ENCODE data around the gene BAK1.

Gene BAK1

GRCh38 chr6:33620158-33620855 is 40.2 kb upstream of the BAK1 start:
- peak in 1 of 3 donors; percentile 9 for DNase-seq
- no peaks in the 10 kb centered on the region for H3K36me3 ChIP-seq (ENCODE audit: control insufficient read depth, insufficient read depth, low read length)
- peaks cover 28% of the 10 kb centered on the region for H3K4me1 ChIP-seq (ENCODE audit: control insufficient read depth, insufficient read depth, low read length, poor library complexity, severe bottlenecking)
- H3K9me3 ChIP-seq (ENCODE audit: control insufficient read depth, low read length) = no peaks in the 10 kb centered on the region
- no peaks in the 10 kb centered on the region for H3K27me3 ChIP-seq (replicated peaks; ENCODE audit: control insufficient read depth, insufficient read depth, low read length, poor library complexity, severe bottlenecking)
- peak overlapping the region; percentile 71 for H3K4me3 ChIP-seq (ENCODE audit: insufficient read depth, low read depth, low read length, poor library complexity, severe bottlenecking)
- H3K27ac ChIP-seq (ENCODE audit: insufficient read depth, low read length, poor library complexity, severe bottlenecking) = peak overlapping the region; percentile 90

DNA sequence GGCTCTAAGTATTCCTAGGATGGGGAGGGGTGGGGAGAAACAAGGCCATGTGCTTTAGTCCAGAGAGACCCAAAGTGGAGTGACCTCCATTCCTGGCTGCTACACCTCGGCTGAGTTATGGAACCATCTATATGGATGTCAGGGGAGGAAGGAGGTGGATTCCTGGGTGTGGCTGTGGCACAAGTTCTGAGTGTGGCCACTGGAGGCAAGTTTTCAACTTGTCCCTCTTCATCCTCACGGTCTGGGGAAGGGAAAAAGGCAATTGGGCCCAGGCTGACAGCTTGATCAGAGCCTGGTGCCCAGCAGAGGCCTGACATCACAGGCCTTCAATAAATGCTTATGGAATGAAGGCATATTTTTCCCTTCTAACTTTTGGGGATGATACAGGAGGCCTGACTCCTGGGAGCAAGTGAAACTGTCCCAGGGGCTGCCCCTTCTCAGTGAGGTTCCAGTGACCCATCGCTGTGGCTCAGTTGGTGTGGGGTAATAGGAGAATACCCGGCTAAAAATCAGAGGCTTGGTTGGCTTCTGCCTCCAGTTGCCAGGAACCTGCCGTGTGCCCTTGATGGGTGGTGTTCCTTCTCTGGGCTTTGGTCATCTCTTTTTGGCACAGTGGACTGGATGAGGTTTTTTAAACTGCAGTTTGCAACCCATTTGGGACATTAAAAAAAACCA is 39.2 kb upstream of the BAK1 start:
- Histone ChIP-seq H3K27me3 (replicated peaks; ENCODE audit: control insufficient read depth, insufficient read depth, low read length, poor library complexity, severe bottlenecking) (no peaks in the 10 kb centered on the region), H3K36me3 (ENCODE audit: control insufficient read depth, insufficient read depth, low read length) (no peaks in the 10 kb centered on the region), H3K9me3 (ENCODE audit: control insufficient read depth, low read length) (no peaks in the 10 kb centered on the region), H3K4me3 (ENCODE audit: insufficient read depth, low read depth, low read length, poor library complexity, severe bottlenecking) (no peak overlapping the region), H3K4me1 (ENCODE audit: control insufficient read depth, insufficient read depth, low read length, poor library complexity, severe bottlenecking) (peaks cover 28% of the 10 kb centered on the region), H3K27ac (ENCODE audit: insufficient read depth, low read length, poor library complexity, severe bottlenecking) (no peak overlapping the region)
- DNase-seq = no peak

- DNase-seq = no peak
- Histone ChIP-seq H3K27me3 (replicated peaks; ENCODE audit: control insufficient read depth, insufficient read depth, low read length, poor library complexity, severe bottlenecking) (no peaks in the 10 kb centered on the region), H3K36me3 (ENCODE audit: control insufficient read depth, insufficient read depth, low read length) (no peaks in the 10 kb centered on the region), H3K9me3 (ENCODE audit: control insufficient read depth, low read length) (no peaks in the 10 kb centered on the region), H3K4me1 (ENCODE audit: control insufficient read depth, insufficient read depth, low read length, poor library complexity, severe bottlenecking) (peaks cover 6% of the 10 kb centered on the region), H3K4me3 (ENCODE audit: insufficient read depth, low read depth, low read length, poor library complexity, severe bottlenecking) (no peak overlapping the region), H3K27ac (ENCODE audit: insufficient read depth, low read length, poor library complexity, severe bottlenecking) (no peak overlapping the region)
Measured at GRCh38 chr6:33616913-33617312, 36.8 kb upstream of the BAK1 start.

DNA sequence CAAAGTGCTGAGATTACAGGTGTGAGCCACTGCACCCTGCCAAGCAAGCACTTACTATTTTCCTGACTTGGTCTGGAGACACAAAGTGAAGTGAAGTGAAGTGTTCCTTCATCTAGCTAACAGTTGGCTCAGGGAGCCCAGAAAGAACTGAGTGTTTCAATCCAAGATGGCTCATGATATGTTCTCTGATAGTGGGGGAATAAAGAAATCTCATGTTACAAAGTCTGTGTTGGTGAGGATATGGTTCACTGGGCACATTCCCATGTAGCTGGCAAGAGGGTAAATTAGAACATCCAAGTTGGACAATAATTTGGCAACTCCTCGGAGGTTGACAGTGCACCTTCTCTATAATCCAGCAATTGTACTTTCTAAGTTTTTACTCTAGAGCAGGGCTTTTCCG is 36.0 kb upstream of the BAK1 start:
- Histone ChIP-seq H3K27ac (ENCODE audit: insufficient read depth, low read length, poor library complexity, severe bottlenecking) (no peak overlapping the region), H3K4me3 (ENCODE audit: insufficient read depth, low read depth, low read length, poor library complexity, severe bottlenecking) (no peak overlapping the region), H3K36me3 (ENCODE audit: control insufficient read depth, insufficient read depth, low read length) (no peaks in the 10 kb centered on the region), H3K27me3 (replicated peaks; ENCODE audit: control insufficient read depth, insufficient read depth, low read length, poor library complexity, severe bottlenecking) (no peaks in the 10 kb centered on the region), H3K4me1 (ENCODE audit: control insufficient read depth, insufficient read depth, low read length, poor library complexity, severe bottlenecking) (peaks cover 5% of the 10 kb centered on the region), H3K9me3 (ENCODE audit: control insufficient read depth, low read length) (no peaks in the 10 kb centered on the region)
- no peak for DNase-seq

DNA sequence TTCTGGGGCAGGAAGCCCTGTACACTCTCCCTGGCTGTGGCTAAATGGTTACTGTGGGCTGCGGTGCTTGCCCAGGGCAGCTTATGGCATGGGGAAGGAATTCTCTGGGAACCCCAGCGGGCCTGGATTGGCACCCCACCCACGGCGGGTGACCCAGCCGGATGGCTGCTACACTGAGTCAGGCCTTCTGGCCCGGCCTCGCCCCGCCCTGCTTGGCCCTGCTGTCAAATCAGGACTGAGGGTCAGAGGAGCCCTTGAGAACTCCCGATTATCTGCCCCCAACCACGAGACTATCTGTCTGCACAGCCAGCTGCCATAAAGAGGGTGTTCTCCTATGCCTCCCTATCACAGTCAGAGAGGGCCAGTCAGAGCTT is 33.7 kb upstream of the BAK1 start:
- H3K27me3 ChIP-seq (replicated peaks; ENCODE audit: control insufficient read depth, insufficient read depth, low read length, poor library complexity, severe bottlenecking) = no peaks in the 10 kb centered on the region
- no peaks in the 10 kb centered on the region for H3K4me1 ChIP-seq (ENCODE audit: control insufficient read depth, insufficient read depth, low read length, poor library complexity, severe bottlenecking)
- no peak overlapping the region for H3K27ac ChIP-seq (ENCODE audit: insufficient read depth, low read length, poor library complexity, severe bottlenecking)
- H3K4me3 ChIP-seq (ENCODE audit: insufficient read depth, low read depth, low read length, poor library complexity, severe bottlenecking) = no peak overlapping the region
- H3K36me3 ChIP-seq (ENCODE audit: control insufficient read depth, insufficient read depth, low read length) = no peaks in the 10 kb centered on the region
- no peaks in the 10 kb centered on the region for H3K9me3 ChIP-seq (ENCODE audit: control insufficient read depth, low read length)
- DNase-seq = no peak

DNA sequence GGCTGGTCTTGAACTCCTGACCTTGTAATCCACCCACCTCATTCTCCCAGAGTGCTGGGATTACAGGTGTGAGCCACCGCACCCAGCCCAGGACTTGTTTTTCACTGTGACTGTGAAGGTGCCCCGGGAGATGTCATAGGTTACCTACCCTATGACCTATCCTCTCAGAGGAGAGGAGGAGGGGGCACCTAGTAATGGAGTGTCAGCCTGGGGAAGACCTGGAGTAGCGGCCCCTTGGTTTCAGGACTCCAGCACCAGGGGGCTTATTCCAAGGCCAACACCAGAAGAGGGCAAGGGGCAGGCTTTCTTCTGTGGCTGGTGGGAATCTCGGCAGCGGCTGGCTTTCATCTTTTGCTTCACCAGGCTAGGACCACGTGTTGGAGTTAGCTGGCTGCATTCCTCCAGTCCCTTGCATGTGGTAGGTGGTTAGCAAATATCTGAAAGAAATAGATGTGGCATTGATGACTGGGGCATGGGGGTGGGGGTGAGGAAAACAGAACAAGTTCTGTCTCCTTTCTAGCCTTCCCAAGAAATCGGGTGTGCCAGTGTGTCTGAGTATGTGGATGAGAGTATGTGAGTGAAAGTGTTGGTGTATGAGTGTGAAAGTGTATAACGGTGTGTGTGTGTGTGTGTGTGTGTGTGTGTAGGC is 33.2 kb upstream of the BAK1 start:
- Histone ChIP-seq H3K4me3 (ENCODE audit: insufficient read depth, low read depth, low read length, poor library complexity, severe bottlenecking) (no peak overlapping the region), H3K27me3 (replicated peaks; ENCODE audit: control insufficient read depth, insufficient read depth, low read length, poor library complexity, severe bottlenecking) (no peaks in the 10 kb centered on the region), H3K4me1 (ENCODE audit: control insufficient read depth, insufficient read depth, low read length, poor library complexity, severe bottlenecking) (no peaks in the 10 kb centered on the region), H3K36me3 (ENCODE audit: control insufficient read depth, insufficient read depth, low read length) (no peaks in the 10 kb centered on the region), H3K27ac (ENCODE audit: insufficient read depth, low read length, poor library complexity, severe bottlenecking) (no peak overlapping the region), H3K9me3 (ENCODE audit: control insufficient read depth, low read length) (no peaks in the 10 kb centered on the region)
- DNase-seq = no peak

GRCh38 chr6:33610779-33611732 is 31.0 kb upstream of the BAK1 start:
- H3K27ac ChIP-seq (ENCODE audit: insufficient read depth, low read length, poor library complexity, severe bottlenecking) = no peak overlapping the region

GRCh38 chr6:33610067-33610466 is 30.0 kb upstream of the BAK1 start:
- no peak overlapping the region for H3K27ac ChIP-seq (ENCODE audit: insufficient read depth, low read length, poor library complexity, severe bottlenecking)
- DNase-seq = no peak
- H3K4me1 ChIP-seq (ENCODE audit: control insufficient read depth, insufficient read depth, low read length, poor library complexity, severe bottlenecking) = no peaks in the 10 kb centered on the region

More at GRCh38 chr6:33610779-33611732, 31.0 kb upstream of the BAK1 start:
- Histone ChIP-seq H3K4me3 (ENCODE audit: insufficient read depth, low read depth, low read length, poor library complexity, severe bottlenecking) (no peak overlapping the region), H3K36me3 (ENCODE audit: control insufficient read depth, insufficient read depth, low read length) (no peaks in the 10 kb centered on the region), H3K9me3 (ENCODE audit: control insufficient read depth, low read length) (no peaks in the 10 kb centered on the region), H3K4me1 (ENCODE audit: control insufficient read depth, insufficient read depth, low read length, poor library complexity, severe bottlenecking) (no peaks in the 10 kb centered on the region), H3K27me3 (replicated peaks; ENCODE audit: control insufficient read depth, insufficient read depth, low read length, poor library complexity, severe bottlenecking) (no peaks in the 10 kb centered on the region)
- no peak for DNase-seq

DNA sequence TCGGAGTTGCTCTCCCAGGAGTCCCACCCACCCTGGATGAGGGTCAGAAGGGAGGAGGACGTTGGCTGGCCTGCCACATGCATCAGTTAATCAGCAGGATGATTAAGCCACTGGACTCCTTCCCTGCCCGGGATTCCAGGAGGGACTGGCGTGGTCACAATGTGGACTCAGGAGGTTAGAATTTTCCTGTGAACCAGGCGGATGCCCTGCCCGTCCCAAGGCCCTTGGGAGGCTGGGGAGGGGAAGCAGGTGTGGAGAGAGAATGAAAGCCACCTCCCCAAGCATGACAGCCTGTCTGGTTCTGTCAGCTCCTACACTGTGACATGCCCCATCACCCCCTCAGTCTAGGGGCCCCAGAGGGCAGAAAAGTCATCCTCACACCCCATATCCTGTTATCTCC is 29.5 kb upstream of the BAK1 start:
- Histone ChIP-seq H3K4me3 (ENCODE audit: insufficient read depth, low read depth, low read length, poor library complexity, severe bottlenecking) (no peak overlapping the region), H3K9me3 (ENCODE audit: control insufficient read depth, low read length) (no peaks in the 10 kb centered on the region), H3K27me3 (replicated peaks; ENCODE audit: control insufficient read depth, insufficient read depth, low read length, poor library complexity, severe bottlenecking) (no peaks in the 10 kb centered on the region), H3K27ac (ENCODE audit: insufficient read depth, low read length, poor library complexity, severe bottlenecking) (no peak overlapping the region), H3K36me3 (ENCODE audit: control insufficient read depth, insufficient read depth, low read length) (no peaks in the 10 kb centered on the region), H3K4me1 (ENCODE audit: control insufficient read depth, insufficient read depth, low read length, poor library complexity, severe bottlenecking) (no peaks in the 10 kb centered on the region)
- no peak for DNase-seq

More at GRCh38 chr6:33610067-33610466, 30.0 kb upstream of the BAK1 start:
- no peaks in the 10 kb centered on the region for H3K9me3 ChIP-seq (ENCODE audit: control insufficient read depth, low read length)
- no peak overlapping the region for H3K4me3 ChIP-seq (ENCODE audit: insufficient read depth, low read depth, low read length, poor library complexity, severe bottlenecking)
- H3K27me3 ChIP-seq (replicated peaks; ENCODE audit: control insufficient read depth, insufficient read depth, low read length, poor library complexity, severe bottlenecking) = no peaks in the 10 kb centered on the region
- H3K36me3 ChIP-seq (ENCODE audit: control insufficient read depth, insufficient read depth, low read length) = no peaks in the 10 kb centered on the region

Measured in effector memory CD4-positive, alpha-beta T cell (primary cell).